HG02973 (cell line): ENCODE results near the gene TMEM260.
"Not testable (repeated sequence)": the region's sequence is repeated elsewhere in the genome, so short reads cannot be mapped to it uniquely, and the experiment has no call there.

ENCODE experiments used
- ATAC-seq: cut with Tn5 transposase; IDR thresholded peaks from one replicate; pipeline ENCODE4 v1.9.1; 2021; ENCODE audit warnings: moderate library complexity; ENCODE audit not compliant: unreplicated experiment

TMEM260 gene

GRCh38 chr14:56666716-56667115 lies 87.1 kb downstream of the TMEM260 start:
- ATAC-seq = no peak

- ATAC-seq = not testable (repeated sequence)
Observed at GRCh38 chr14:56667290-56667689, 87.7 kb downstream of the TMEM260 start.

- no peak for ATAC-seq
Observed at GRCh38 chr14:56676042-56676441, 96.4 kb downstream of the TMEM260 start.

- ATAC-seq = no peak
Observed at GRCh38 chr14:56678838-56679237, 99.2 kb downstream of the TMEM260 start.

GRCh38 chr14:56686416-56686815 lies 106.8 kb downstream of the TMEM260 start:
- ATAC-seq = no peak

GRCh38 chr14:56687123-56687522 lies 107.5 kb downstream of the TMEM260 start:
- no peak for ATAC-seq

- no peak for ATAC-seq
Observed at GRCh38 chr14:56694609-56695008, 115.0 kb downstream of the TMEM260 start.

GRCh38 chr14:56695216-56695615 lies 115.6 kb downstream of the TMEM260 start:
- not testable (repeated sequence) for ATAC-seq
